Astrocyte (in vitro differentiated cells and primary cell): ENCODE data around the gene DCLK1. TPM values are rescaled to one million over a fixed set of nuclear protein-coding genes. Genes with fewer than 3 reads are reported as not detected.

ENCODE experiments used
- DNase-seq: peaks from one replicate; pipeline ENCODE4 v3.0.0-alpha.2; 2010; ENCODE audit warnings: low read depth
- FAIRE-seq: peaks from 2 replicates; lab custom pipeline; 2011; peaks lifted over from hg19 to GRCh38; lab: Jason Lieb, UNC
- H2AFZ ChIP-seq: 2 replicates; pipeline ENCODE4 v1.6.0; 2012; ENCODE audit warnings: low read depth, low read length, inconsistent platforms
- H3K27ac ChIP-seq: 2 replicates; pipeline ENCODE4 v1.5.1; 2011; ENCODE audit warnings: low read depth, low read length, inconsistent platforms
- H3K27me3 ChIP-seq: 2 replicates; pipeline ENCODE4 v1.6.0; 2011; ENCODE audit warnings: low read length, inconsistent platforms; ENCODE audit not compliant: insufficient read depth
- H3K36me3 ChIP-seq: 2 replicates; pipeline ENCODE4 v1.5.1; 2011; ENCODE audit warnings: low read length, inconsistent platforms; ENCODE audit not compliant: insufficient read depth
- H3K4me1 ChIP-seq: 2 replicates; pipeline ENCODE4 v1.5.1; 2011; ENCODE audit warnings: low read length, inconsistent platforms; ENCODE audit not compliant: insufficient read depth
- H3K4me2 ChIP-seq: 2 replicates; pipeline ENCODE4 v1.6.0; 2012; ENCODE audit warnings: low read length, inconsistent platforms
- H3K4me3 ChIP-seq: 2 replicates; pipeline ENCODE4 v1.5.1; 2011; ENCODE audit warnings: low read depth, mild to moderate bottlenecking, low read length, inconsistent platforms; ENCODE audit not compliant: insufficient read depth
- H3K79me2 ChIP-seq: 2 replicates; pipeline ENCODE4 v1.6.0; 2012; ENCODE audit warnings: mild to moderate bottlenecking, low read length, inconsistent platforms; ENCODE audit not compliant: insufficient read depth
- H3K9ac ChIP-seq: 2 replicates; pipeline ENCODE4 v1.6.0; 2012; ENCODE audit warnings: mild to moderate bottlenecking, low read length, inconsistent platforms
- H3K9me3 ChIP-seq: 2 replicates; pipeline ENCODE4 v1.5.1; 2012; ENCODE audit warnings: low read depth, mild to moderate bottlenecking, low read length, inconsistent platforms; ENCODE audit not compliant: insufficient read depth
- H4K20me1 ChIP-seq: 2 replicates; pipeline ENCODE4 v1.6.0; 2012; ENCODE audit warnings: low read length, inconsistent platforms; ENCODE audit not compliant: insufficient read depth
- H3K27ac Mint-ChIP-seq: one replicate; pipeline ENCODE4 v1.8.0; 2021; ENCODE audit warnings: mild to moderate bottlenecking, mixed read lengths; ENCODE audit not compliant: unreplicated experiment
- H3K27me3 Mint-ChIP-seq: one replicate; pipeline ENCODE4 v1.8.0; 2021; ENCODE audit warnings: low read depth, mixed read lengths; ENCODE audit not compliant: unreplicated experiment
- H3K36me3 Mint-ChIP-seq: one replicate; pipeline ENCODE4 v1.8.0; 2021; ENCODE audit warnings: low read depth, mixed read lengths; ENCODE audit not compliant: unreplicated experiment
- H3K4me1 Mint-ChIP-seq: one replicate; pipeline ENCODE4 v1.8.0; 2021; ENCODE audit warnings: low read depth, mixed read lengths; ENCODE audit not compliant: unreplicated experiment
- H3K4me3 Mint-ChIP-seq: one replicate; pipeline ENCODE4 v1.8.0; 2021; ENCODE audit warnings: mild to moderate bottlenecking, moderate library complexity, mixed read lengths; ENCODE audit not compliant: unreplicated experiment
- H3K9me3 Mint-ChIP-seq: one replicate; pipeline ENCODE4 v1.8.0; 2021; ENCODE audit warnings: mild to moderate bottlenecking, mixed read lengths; ENCODE audit not compliant: unreplicated experiment
- EZH2 ChIP-seq: IDR thresholded peaks from 2 replicates; pipeline ENCODE4 v1.6.1; 2012; ENCODE audit warnings: mild to moderate bottlenecking, low read length, inconsistent platforms; ENCODE audit not compliant: insufficient read depth
- total RNA-seq: library from RNA; stranded (reverse); gene quantifications from 2 replicates; pipeline ENCODE4 v1.2.1, GENCODE V29; 2021
- TF ChIP-seq, protein P1 (sequence below): IDR thresholded peaks from 2 replicates; pipeline ENCODE4 v1.5.1; 2011; ENCODE audit warnings: low read depth, mild to moderate bottlenecking, inconsistent platforms, low read length, moderate library complexity; ENCODE audit not compliant: insufficient read depth

Gene DCLK1
- total RNA-seq, 1 donor from 2014 or later: 4.9 TPM

DNA sequence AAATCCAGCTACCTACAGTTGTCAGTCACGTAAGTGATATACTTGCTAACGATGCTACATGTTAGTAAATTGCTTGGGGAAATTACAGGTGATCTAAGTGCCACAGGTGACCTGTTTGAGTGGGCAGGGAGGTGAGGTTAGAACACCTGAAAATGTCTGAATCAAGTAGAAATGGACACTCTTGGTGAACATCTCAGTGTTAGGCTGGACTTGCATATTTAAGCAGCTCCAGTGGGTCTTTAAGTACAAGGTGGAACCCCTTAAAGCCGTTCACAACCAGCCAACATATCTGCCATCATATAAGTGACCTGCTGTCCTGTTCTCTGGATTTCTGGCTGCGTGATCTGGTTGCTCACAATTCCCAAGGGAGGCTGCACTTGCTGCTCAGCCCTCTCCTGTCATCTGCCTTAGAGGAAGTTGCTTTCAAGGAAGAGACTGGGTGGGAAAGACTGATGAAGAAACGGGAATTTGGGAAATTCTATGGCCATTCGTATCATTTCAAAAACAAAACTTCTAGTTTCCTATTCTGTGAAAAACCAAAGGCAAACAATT, 244.0 kb downstream of the DCLK1 start:
- H3K4me1 ChIP-seq: peaks cover 26% of the 10 kb centered on the region
- H3K79me2 ChIP-seq: no peaks in the 10 kb centered on the region
- H3K9ac ChIP-seq: no peak overlapping the region
- no peak overlapping the region for H3K4me2 ChIP-seq
- FAIRE-seq (no peak), DNase-seq (no peak)
- Mint-ChIP-seq H3K4me1 (peaks cover 12% of the 10 kb centered on the region), H3K27ac (no peak overlapping the region), H3K36me3 (no peaks in the 10 kb centered on the region), H3K4me3 (no peak overlapping the region), H3K9me3 (peaks cover 4% of the 10 kb centered on the region), H3K27me3 (no peaks in the 10 kb centered on the region)
- TF ChIP-seq, protein P1, sequence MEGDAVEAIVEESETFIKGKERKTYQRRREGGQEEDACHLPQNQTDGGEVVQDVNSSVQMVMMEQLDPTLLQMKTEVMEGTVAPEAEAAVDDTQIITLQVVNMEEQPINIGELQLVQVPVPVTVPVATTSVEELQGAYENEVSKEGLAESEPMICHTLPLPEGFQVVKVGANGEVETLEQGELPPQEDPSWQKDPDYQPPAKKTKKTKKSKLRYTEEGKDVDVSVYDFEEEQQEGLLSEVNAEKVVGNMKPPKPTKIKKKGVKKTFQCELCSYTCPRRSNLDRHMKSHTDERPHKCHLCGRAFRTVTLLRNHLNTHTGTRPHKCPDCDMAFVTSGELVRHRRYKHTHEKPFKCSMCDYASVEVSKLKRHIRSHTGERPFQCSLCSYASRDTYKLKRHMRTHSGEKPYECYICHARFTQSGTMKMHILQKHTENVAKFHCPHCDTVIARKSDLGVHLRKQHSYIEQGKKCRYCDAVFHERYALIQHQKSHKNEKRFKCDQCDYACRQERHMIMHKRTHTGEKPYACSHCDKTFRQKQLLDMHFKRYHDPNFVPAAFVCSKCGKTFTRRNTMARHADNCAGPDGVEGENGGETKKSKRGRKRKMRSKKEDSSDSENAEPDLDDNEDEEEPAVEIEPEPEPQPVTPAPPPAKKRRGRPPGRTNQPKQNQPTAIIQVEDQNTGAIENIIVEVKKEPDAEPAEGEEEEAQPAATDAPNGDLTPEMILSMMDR: no peak
- TF ChIP-seq EZH2: no peak
- no peak overlapping the region for H3K27ac ChIP-seq
- H2AFZ ChIP-seq: no peak overlapping the region
- no peaks in the 10 kb centered on the region for H4K20me1 ChIP-seq
- H3K4me3 ChIP-seq: no peak overlapping the region
- H3K36me3 ChIP-seq: no peaks in the 10 kb centered on the region
- H3K9me3 ChIP-seq: no peaks in the 10 kb centered on the region
- H3K27me3 ChIP-seq: no peaks in the 10 kb centered on the region

DNA sequence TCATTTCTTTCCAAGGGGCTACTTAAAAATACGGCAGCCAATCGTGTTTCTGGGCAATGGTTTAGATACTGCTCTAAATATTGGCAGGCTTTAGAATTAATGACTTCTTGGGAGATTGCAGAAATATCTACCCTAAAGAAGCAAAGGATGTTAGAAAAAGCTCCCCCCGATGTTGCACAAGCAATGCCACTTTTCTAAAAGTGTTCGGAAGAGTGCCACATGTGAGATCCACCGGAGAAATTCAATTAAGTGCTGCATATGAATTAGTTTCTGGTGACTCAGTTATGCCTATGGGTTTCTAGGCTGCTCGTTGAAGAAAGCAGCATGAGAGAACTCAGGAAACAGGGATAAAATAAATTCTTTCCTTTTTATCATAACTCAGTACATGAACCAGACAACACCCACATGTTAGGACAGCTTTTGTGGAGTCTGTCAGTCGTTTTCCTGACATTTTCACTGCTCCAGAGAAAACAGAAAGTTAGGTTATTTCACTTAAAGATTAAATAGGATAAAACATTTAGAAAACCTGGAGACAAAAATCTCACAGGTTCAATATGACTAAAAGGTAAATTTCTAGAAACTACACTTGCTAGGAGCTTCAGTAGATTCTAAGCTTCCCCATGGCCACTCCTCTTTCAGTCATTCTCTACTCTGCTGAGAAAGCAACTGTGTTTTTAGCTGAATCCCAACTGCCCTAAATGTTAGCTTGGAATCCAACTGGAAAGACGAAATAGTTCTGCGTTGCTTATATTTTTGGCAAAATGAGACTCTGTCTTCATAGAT, 244.7 kb downstream of the DCLK1 start:
- no peak for FAIRE-seq
- no peak for DNase-seq
- peaks cover 4% of the 10 kb centered on the region for H3K9me3 Mint-ChIP-seq
- no peak overlapping the region for H3K9ac ChIP-seq
- H3K36me3 ChIP-seq: no peaks in the 10 kb centered on the region
- peaks cover 5% of the 10 kb centered on the region for H3K4me1 Mint-ChIP-seq
- H4K20me1 ChIP-seq: no peaks in the 10 kb centered on the region
- TF ChIP-seq, protein P1: no peak
- no peak for TF ChIP-seq EZH2
- H3K4me3 Mint-ChIP-seq: no peak overlapping the region
- no peak overlapping the region for H3K27ac ChIP-seq
- H3K79me2 ChIP-seq: no peaks in the 10 kb centered on the region
- H3K27me3 Mint-ChIP-seq: no peaks in the 10 kb centered on the region
- H2AFZ ChIP-seq: no peak overlapping the region
- no peaks in the 10 kb centered on the region for H3K27me3 ChIP-seq
- H3K9me3 ChIP-seq: no peaks in the 10 kb centered on the region
- H3K4me1 ChIP-seq: peaks cover 19% of the 10 kb centered on the region
- H3K4me2 ChIP-seq: peak overlapping the region; percentile 13
- H3K4me3 ChIP-seq: no peak overlapping the region
- H3K27ac Mint-ChIP-seq: no peak overlapping the region
- H3K36me3 Mint-ChIP-seq: no peaks in the 10 kb centered on the region

DNA sequence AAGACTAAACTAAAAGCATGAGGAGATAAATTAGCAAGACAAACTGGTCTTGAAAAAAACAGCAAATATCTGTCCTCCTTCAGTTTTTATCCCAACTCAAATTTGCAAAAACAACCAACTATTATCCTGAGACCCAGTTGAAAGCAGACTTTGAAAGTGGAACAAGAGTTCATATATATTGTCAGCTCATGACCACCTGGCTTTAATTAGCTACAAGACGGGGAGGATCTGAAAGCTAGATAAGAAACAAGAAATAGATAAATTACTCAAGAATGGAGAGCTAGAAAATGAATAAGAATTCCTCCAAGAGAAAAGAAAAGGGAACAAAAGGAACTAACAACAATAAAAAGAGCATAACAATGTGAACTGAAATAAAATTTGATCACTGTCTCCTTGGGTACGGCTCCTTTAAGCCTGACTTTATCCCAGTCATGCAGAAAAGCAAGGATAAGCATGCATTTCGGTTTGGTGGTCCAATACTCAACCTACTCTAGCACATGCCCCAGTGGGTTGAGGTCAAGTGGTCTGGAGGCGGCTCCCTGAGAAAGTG, 246.9 kb downstream of the DCLK1 start:
- Histone ChIP-seq H3K9ac (no peak overlapping the region), H4K20me1 (no peaks in the 10 kb centered on the region), H3K36me3 (no peaks in the 10 kb centered on the region), H3K79me2 (no peaks in the 10 kb centered on the region), H3K27me3 (no peaks in the 10 kb centered on the region), H3K4me2 (no peak overlapping the region), H3K9me3 (no peaks in the 10 kb centered on the region), H3K4me3 (no peak overlapping the region), H3K4me1 (peaks cover 12% of the 10 kb centered on the region), H2AFZ (no peak overlapping the region), H3K27ac (no peak overlapping the region)
- H3K27ac Mint-ChIP-seq: no peak overlapping the region
- H3K36me3 Mint-ChIP-seq: no peaks in the 10 kb centered on the region
- peaks cover 4% of the 10 kb centered on the region for H3K9me3 Mint-ChIP-seq
- TF ChIP-seq, protein P1: no peak
- no peak for TF ChIP-seq EZH2
- FAIRE-seq (peak; percentile 20), DNase-seq (no peak)
- H3K4me3 Mint-ChIP-seq: no peak overlapping the region
- no peaks in the 10 kb centered on the region for H3K4me1 Mint-ChIP-seq
- no peaks in the 10 kb centered on the region for H3K27me3 Mint-ChIP-seq
